Measurements from ENCODE around the gene BCAR3.

Gene BCAR3

DNA sequence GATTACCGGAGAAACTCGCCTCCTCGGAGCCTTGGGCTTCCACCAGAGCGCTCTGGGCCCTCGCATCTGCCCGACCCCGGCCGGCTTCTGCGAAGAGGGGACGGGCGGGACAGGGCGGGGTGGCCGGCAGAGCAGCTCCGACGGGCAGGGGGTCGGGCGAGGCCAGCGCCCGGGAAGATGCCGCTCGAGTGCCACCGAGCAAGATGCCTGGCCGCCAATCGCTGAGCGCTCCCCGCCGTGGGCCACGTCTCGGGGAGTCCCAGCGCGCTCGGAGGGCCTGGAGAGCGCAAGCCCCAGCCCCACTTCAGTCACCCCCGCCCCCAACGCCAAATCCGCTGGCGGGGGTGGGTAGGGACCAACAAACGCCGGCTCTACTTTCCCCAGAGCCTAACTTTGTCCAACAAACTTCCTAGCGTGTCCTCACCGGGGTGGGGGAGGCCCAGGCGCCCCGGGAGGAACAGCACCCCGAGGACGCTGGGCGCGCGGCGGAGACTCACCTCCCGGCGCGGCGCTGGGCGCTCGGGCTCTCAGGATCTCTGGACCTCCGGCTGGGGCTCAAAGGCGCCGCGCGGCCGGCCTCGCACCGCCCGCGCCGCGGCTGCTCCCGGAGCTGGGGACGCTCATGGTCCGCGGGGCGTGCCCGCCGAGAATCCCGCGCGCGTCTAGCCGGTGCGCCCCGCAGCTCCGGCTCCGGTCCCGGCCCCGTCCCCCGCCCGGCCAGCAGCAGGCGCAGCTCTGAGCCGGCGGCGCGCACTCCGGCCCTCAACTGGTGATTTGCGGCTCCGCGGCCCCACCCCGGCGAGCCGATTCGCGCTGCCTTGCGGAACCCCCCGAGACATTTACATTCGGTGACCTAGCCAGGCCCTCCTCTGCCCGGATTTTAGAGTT lies at the start of gene BCAR3:
Gene BCAR3 (minus strand): TSS at position 737 of the 888 bp plus-strand sequence. CDS start 6,907 bp downstream, outside the sequence.
- no peak for DNase-seq (ENCODE audit: low read depth, low spot score)

DNA sequence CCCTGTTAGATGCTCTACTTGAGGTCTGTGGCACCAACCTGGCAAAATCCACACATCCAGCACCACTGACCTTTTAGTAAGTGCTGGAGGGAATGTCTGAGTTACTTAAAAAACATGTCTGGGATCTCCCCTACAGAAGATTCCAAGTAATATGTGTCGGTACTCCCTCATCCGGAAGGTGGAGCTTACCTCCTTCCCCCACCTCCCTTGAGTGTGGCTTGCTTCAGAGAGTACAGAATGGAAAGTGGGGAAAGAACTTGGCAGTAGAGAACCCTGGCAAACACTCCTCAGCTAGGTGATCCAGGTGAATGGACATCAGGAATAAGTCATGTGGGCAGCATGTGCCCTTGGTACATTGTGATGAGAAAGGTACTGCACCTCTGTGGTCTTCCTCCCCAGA lies 49.0 kb upstream of the BCAR3 start:
- DNase-seq (ENCODE audit: low read depth, low spot score), result no peak

DNA sequence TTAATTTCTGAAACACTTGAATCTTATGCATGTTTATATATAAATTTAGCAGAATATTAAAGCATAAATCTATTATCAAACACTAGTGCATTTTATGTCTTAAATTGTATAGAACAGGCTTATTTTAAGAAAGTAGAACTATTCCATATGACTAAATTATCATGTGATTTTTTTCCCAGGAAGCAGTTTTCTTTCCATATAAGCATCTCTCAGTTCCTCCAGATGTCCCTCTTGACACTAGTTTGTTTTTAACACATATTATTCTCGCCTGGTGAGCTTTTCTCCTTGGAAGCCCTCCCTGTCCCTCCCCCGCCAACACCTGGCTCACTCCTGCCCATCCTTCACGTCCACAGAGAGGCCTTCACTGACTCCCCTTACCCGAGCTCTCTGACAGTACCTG lies 48.3 kb upstream of the BCAR3 start:
- DNase-seq (ENCODE audit: low read depth, low spot score), result no peak

DNA sequence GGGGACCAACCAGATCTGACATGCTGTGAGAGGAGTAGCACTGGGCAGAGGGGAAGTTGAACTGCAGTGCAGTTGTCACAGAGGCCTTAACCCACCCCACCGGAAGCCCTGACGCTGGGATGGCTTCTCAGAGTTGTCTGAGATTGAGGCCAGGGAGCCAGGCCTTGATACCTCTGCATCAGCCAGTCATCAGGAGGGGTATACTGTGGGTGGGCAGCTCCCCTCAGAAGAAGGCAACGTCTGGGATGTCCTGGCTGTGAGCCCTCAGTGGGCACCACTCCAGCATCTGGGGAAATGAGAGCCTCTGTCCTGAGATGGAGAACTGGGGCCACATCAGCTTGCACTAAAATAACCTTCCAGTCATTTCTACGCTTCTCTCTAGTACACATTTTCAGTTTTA lies 47.9 kb upstream of the BCAR3 start:
- DNase-seq (ENCODE audit: low read depth, low spot score), result no peak

DNA sequence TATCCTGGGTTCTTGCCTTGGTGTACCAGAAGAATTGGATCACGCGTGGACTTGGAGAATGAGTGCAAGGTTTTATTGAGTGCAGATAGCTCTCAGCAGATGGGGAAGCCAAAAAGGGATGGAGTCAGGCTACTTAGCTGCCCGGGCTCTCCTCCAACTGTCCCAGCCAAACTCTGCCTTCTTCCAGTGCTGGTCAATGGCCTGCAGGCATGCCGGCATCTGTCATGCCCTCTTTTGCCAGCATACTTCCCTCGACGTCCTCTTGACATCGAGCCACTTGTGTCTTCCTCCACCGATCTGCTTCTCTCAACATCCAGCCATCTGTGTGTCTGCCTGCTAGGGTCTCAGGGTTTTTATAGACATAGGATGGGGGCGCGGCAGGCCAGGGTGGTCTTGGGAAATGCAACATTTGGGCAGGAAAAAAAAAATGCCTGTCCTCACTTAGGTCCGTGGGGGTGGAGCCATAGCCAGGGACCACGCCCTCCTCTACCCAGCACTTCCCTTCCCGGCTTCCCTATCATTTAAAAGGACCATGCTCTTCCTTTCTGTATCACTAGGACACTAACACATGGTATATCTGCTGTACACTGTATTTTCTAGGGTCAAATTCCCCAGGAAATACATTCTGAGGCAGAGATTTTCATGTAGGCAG lies 47.0 kb upstream of the BCAR3 start:
- no peak for DNase-seq (ENCODE audit: low read depth, low spot score)

DNA sequence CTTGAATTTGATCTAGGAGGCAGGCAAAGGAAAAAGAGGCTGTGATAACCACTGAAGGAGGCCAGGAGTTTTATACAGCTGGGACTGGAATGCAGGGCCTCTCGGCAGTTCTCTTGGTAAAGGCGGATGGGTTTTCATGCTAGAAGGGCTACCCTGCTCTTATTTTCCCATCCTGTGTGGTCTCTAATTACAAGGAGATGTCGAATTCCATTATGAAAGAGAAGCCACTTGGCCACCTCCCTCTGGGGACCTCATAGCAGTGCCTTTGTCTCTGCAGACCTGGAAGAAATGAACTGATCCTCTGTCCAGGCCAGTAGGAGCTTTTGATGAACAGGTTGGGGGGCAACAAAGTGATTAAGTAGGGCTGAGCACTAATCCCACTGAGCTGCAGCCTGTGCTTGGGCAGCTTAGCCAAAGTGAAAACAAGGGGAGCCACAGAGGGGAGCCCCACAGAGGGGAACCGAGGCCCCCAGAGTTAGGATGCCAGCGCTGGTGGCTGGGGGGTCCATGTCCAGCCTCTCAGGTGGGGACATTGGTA lies 42.2 kb upstream of the BCAR3 start:
- DNase-seq (ENCODE audit: low read depth, low spot score), result no peak

DNA sequence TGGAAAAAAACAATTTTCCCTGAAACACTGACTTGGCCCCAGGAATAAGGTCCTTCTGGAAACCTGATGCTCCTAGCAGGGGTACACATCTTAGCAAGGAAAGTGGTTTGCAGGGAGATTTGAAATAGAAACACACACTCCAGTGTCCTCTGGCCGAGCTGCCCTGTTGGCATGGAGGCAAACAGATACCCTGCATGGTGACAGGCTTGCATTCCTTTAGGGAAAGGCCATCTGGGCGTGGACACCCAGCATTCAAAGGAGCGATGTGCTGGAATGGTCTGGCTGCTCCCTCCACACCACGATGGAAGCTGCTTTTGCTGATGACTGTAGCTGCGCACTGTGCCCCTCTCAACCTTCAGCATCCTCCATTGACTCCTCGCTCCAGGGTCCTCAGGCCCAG lies 41.5 kb upstream of the BCAR3 start:
- no peak for DNase-seq (ENCODE audit: low read depth, low spot score)

DNA sequence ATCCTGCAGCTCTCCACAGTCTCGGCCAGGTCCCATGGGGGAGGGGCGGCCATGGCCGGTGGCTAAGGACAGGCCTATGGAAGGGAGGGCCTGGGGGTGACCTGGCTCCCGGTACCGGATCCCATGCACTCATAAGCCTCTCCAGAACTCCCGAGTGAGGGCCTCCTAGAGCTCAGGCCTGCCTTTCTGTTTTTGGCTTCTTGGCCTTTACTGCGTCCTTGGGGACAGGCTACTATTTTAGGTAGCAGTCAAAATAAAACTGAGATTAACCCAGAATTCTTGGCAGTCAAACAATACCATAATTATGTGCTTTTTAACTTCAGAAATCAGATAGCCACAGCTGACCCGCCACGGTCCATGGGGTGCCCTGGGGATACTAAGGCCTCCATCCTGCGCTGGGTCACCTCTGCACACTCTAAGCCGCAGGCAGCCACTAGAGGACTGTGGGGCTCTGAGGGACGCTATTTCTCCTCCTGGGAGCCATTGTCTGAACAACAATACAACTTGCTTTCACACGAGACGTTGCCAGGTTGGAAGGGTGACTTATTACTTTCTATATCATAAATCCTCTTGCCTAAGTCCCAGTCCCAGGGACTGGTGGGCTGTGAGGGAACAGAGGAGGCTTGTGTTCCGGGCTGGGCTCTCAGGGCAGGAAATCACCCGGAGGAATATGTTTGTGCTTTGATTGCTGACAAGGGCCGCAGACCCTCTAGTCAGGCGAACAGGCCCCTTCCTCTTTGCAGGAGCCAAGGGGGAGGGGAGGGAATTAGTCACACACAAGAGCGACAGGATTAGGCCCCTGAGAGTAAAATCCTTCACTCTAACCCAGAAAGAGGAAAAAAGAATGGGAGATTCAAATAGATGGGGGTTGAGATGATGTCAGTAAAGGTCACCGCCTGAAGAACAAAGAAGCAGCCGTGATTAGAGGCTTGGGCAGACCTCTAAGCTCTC lies 40.7 kb upstream of the BCAR3 start:
- no peak for DNase-seq (ENCODE audit: low read depth, low spot score)

DNA sequence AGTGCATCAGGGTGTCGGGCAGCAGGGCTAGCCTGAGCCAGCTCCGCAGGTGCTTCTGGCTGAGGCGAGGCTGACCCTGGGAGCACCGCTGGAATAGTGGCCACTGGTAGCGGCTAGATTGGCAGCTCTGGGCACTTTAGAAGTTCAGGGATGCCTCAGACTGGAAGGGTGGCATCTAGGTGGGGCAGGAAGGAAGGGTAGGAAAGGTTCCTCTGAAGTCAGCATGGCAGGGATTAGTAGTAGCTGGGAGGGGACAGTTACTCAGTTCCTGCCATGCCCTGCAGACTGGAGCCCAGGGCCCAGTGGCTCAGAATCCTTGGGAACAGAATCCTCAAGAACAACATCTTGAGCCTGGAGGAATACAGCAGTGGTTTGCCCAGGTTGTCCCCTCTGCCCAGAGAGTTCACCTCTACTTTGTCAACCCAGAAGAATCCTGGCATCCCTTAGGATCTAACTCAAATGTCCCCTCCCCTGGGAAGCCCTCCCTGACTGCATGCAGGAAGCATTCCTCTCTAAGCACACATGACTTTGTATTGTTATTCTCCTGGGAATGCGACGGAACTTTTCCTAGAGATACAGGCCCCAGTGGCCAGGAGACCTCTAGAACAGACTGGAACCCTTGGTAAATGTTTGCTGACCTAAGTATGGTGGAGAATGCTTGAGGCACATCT lies 39.5 kb upstream of the BCAR3 start:
- DNase-seq (ENCODE audit: low read depth, low spot score), result no peak

DNA sequence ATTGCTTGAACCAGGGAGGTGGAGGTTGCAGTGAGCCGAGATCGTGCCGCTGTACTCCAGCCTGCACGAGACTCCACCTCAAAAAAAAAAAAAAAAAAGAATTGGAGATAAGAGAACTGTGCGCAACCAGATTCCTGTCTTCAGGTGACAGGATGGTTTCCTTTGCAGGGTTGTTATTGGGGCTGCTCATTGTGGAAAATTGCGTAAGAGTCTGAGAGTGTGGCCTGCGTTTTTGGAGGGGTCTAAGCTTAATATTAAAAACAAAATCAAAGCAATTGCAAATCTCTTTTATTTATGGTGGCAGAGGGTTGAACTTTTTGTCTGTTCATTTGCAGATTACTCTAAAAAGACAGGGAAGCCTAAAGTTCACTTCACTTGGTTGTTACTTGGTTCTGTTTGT lies 36.0 kb upstream of the BCAR3 start:
- no peak for DNase-seq (ENCODE audit: low read depth, low spot score)

DNA sequence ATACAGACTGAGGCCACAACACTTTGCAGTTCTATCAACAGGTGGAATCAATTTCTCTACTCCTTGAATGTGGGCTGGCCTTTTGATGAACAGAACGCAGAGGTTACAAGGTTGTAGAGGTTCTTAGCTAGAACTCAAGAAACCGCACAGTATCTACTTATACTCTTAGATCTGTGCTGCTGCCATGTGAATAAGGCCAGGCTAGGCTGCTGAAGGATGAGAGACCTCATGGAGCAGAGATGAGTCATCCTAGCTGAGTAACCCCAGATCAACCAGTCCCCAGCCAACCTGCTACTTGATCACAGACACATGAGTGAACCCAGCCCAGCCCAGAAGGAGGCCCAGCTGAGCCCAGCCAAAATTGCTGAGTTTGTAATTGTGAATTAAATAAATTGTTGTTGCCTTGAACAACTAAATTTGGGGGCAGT lies 35.3 kb upstream of the BCAR3 start:
- no peak for DNase-seq (ENCODE audit: low read depth, low spot score)

DNA sequence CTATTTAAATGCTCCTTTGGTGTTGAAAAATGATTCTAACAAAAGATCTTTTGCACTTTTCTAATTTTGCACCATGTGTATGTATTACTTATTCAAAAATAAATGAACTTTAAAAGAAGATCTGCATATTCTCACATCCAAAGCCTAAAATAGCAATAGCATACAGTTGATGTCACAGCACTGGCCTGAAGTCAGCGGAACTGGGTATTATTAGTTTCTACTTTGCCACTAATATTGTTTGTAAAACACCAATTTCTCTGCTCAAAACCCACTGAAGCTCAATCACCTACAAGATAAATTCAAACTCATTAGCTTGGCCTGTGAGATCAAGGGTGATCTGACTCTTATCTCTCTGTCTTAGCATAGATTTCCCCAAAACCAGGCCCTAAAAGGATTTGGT lies 34.5 kb upstream of the BCAR3 start:
- DNase-seq (ENCODE audit: low read depth, low spot score), result no peak

DNA sequence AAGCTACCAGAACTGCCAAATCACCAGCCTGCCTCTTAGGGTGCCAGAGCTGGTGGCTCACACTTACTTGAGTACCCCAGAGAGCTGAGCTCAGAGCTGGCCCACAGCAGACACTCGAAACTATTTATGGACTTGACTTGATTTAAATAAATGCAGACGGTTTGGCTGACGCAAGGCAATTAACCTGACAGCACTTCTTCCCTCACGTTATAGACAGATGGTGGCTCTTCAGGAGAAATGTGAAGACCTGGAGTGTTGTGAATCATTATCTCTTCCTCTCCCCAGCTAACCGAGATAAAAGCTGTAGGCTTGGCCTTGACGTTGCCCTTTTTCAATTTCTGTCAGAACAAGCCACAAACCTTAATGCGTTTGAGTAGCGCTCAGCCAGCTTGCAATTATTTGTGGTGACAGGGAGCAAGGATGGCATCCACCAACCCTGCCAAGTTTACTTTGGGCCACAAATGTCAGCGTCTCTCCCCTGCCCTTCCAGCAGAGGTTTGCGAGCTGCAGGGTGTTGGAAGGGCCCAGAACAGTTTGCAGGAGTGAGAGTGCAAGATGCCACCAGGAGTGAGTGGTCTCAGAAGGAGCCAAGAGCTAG lies 34.0 kb upstream of the BCAR3 start:
- DNase-seq (ENCODE audit: low read depth, low spot score), result no peak

DNA sequence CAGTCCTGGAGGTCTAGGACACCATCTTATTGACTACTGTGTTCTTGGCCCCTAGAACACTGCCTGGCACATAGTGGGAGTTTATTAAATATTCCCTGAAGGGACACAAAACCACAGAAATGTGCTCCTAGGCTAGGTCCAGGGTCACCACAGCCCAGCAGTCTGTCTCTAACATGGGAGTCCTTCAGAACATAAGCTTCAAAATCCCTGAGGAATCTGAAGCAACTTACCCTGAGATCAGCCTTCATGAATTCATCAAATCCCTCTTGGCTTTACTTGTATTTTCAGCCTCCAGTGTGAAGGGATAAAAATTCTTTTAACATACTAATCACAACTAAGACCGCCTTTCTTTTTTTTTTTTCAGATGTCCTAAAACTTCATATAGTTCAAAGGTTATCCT lies 32.7 kb upstream of the BCAR3 start:
- DNase-seq (ENCODE audit: low read depth, low spot score), result no peak

DNA sequence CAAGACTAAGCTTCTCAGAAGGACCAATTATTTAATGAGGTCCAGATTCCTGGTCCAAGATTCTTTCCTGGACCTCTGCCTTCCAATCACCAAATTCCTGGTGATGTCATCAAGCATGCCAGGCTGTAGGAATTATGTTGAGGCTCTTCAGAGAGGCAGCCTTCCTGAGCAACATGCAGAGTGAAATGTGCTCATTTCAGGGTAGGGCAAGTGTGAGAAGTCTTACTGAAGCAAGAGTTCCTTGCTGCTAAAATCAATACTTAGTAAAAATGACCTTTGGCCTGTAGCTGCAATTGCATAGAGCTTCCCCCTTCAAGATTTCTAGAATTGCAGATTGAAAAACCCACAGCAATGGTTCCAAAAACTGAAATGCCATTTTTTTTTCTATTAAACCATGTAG lies 31.7 kb upstream of the BCAR3 start:
- no peak for DNase-seq (ENCODE audit: low read depth, low spot score)

DNA sequence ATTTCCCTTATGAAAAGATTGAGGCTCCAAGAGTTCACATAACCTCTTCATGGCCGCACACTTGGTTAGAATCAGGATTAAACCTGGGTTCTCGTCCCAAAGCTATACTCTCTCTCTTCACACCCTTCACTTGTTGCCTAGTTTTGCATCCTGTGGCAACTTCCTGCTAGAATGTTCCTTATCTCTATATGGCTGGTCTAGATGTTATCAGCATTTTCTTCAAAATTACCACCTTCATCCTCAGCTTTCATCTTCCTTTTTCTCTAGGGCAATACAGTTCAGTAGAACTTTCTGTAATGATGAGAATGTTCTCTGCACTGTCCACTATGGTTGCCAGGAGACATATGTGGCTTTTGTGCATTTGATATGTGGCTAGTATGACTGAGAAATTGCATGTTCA lies 31.1 kb upstream of the BCAR3 start:
- no peak for DNase-seq (ENCODE audit: low read depth, low spot score)

DNA sequence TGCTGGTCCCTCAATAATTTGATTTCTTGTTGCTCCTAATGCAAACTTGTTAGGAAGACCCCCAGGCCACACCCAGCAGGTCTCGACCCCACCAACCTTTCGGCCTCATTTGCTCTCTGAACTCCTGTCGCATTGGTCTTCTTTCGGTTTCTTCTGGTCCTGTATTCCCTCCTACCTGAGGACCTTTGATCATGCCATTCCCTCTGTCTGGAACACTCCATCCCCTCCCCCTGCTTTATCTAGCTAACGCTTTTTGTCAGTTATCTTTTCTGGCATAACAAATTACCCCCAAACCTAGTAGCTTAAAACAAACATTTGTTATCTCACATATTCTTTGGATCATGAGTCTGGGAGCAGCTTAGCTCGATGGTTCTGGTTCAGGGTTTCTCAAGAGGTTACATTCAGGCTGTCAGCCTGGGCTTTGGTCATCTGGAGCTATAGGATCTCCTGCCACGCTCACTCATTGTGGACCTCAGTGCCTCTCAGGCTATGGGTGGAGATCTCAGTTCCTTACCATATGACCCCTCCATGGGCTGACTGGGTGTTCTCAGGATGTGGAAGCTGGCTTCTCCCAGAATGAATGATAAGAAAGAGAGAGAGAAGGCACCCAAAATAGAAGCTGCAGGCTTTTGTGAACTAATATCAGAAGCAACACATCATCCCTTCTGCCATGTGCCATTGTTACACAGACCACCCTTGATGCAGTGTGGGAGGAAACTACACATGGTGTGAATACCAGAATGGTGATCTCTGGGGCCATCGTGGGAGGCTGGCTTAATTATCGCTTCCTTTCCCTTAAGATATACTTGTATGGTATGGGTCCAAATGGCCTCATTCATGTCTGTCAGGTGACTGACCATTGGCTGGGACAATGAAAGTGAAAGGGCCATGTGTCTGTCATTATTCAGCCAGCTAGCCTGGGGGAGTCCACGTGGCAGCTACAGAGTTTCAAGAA lies 29.1 kb upstream of the BCAR3 start:
- DNase-seq (ENCODE audit: low read depth, low spot score), result no peak

DNA sequence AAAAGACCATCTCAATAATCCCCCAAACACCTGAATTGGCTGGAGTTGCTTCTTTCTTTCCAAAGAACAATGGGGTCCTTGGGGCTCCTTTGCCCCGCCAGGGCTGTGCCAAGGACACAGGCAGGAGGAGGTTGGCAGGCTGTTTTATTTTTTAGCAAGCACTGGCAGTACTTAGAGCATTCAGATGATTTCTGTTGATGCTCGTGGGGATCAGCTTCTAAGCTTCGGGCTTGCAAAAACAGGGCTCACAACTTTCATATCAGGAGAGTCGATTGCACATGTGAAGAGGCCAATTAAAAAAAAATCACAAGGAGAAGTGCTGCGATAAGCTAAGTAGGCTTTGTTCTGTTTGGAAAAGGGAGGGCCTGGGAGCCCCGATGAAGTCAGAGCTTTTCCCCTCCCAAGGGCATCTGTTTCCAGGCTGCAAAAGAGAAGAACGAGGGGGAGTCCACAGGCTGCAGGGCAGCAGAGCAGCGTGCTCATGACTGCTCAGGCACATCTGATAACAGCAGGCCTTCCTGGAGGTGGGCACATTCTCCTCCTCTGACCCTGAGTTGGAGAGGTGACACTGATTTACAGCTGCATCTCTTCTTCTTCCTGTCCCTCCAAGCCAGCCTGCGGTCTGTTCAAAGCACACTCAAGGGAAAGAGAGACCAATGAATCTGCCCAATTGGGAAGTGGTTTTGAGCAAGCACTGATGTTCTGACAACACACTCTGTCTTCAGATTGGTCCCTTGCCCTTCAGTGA lies 27.3 kb upstream of the BCAR3 start:
- DNase-seq (ENCODE audit: low read depth, low spot score), result no peak

DNA sequence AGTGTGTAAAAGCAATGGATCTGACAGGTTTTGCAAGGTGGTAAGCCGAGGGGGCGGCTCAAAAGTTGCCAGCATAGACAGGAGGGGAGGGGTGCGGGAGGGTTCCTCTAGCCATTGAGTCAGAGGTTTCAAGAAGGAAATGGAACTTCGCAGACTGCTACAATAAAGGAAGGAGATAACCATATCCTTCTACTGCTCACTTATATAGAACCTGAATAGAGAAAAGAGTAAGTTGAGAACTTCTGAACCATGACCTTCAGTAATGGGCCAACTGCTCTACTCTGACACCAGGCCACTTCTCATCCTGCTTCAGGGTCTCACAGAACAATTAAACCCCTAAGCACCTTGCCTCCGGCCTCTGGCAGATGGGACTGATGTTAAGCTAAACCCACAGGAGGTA lies 26.3 kb upstream of the BCAR3 start:
- DNase-seq (ENCODE audit: low read depth, low spot score), result no peak

Data from brain pericyte (primary cell).